GM10248 (cell line): ENCODE data around the gene SNTG2.

Experiments used
- CTCF ChIA-PET: fragments of 300-600 bp; sonication (Branson Sonifier 250); formaldehyde crosslinking; extraction: SDS; loops from one replicate; lab custom pipeline; 2021; ENCODE audit warnings: antibody characterized with exemption; lab: Yijun Ruan, JAX
- POLR2A ChIA-PET: fragments of 350-650 bp; sonication (Branson Sonifier 250); formaldehyde crosslinking; extraction: SDS; loops from one replicate; lab custom pipeline; 2020; ENCODE audit warnings: antibody characterized with exemption; lab: Yijun Ruan, JAX
- DNase-seq: peaks from one replicate; pipeline ENCODE4 v3.0.0; 2012; ENCODE audit errors: extremely low spot score
- TF ChIP-seq, protein P1 (sequence below): IDR thresholded peaks from 2 replicates; pipeline ENCODE4 v1.5.1; 2012; ENCODE audit warnings: mild to moderate bottlenecking, low read depth; ENCODE audit errors: extremely low read depth, missing control alignments, control extremely low read depth

SNTG2 gene

DNA sequence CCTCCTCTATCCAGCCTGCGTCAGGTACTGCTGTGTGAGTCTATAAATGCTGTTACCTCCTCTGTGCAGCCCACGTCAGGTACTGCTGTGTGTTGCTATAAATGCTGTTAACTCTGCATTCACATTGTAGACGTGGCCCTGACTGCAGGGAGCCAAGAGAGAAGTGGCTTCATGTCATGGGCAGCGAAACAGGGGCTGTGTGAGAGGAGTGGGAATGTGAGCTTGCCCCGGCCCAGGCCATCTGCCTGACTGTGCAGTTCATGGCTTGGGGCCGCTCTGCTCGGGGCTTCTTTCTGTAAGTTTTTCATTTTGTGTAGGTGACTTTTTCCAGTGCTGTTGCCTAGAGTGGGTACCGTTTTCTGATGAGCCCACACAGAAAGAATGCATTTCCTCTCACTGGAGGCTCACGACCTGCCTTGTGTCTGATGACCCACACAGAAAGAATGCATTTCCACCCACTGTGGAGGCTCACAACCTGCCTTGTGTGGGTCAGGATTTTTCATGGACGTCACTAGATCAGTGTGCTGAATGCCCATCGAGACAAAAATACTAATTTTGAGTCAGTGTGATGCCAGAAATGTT is 104.5 kb downstream of the SNTG2 start:
- CTCF ChIA-PET: no interaction called here
- POLR2A ChIA-PET: no interaction called here
- no peak for DNase-seq
- TF ChIP-seq, protein P1, sequence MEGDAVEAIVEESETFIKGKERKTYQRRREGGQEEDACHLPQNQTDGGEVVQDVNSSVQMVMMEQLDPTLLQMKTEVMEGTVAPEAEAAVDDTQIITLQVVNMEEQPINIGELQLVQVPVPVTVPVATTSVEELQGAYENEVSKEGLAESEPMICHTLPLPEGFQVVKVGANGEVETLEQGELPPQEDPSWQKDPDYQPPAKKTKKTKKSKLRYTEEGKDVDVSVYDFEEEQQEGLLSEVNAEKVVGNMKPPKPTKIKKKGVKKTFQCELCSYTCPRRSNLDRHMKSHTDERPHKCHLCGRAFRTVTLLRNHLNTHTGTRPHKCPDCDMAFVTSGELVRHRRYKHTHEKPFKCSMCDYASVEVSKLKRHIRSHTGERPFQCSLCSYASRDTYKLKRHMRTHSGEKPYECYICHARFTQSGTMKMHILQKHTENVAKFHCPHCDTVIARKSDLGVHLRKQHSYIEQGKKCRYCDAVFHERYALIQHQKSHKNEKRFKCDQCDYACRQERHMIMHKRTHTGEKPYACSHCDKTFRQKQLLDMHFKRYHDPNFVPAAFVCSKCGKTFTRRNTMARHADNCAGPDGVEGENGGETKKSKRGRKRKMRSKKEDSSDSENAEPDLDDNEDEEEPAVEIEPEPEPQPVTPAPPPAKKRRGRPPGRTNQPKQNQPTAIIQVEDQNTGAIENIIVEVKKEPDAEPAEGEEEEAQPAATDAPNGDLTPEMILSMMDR: no peak

GRCh38 chr2:1060372-1060771 is 109.7 kb downstream of the SNTG2 start:
- ChIA-PET POLR2A (no interaction called here), CTCF (no interaction called here)
- DNase-seq: no peak
- TF ChIP-seq, protein P1: no peak

GRCh38 chr2:1060987-1061386 is 110.3 kb downstream of the SNTG2 start:
- ChIA-PET CTCF (no interaction called here), POLR2A (no interaction called here)
- TF ChIP-seq, protein P1: no peak
- DNase-seq: no peak

GRCh38 chr2:1068241-1068640 is 117.6 kb downstream of the SNTG2 start:
- ChIA-PET POLR2A (no interaction called here), CTCF (no interaction called here)
- DNase-seq: no peak
- TF ChIP-seq, protein P1: no peak

GRCh38 chr2:1068822-1069221 is 118.2 kb downstream of the SNTG2 start:
- DNase-seq: no peak
- ChIA-PET CTCF (no interaction called here), POLR2A (no interaction called here)
- TF ChIP-seq, protein P1: no peak

DNA sequence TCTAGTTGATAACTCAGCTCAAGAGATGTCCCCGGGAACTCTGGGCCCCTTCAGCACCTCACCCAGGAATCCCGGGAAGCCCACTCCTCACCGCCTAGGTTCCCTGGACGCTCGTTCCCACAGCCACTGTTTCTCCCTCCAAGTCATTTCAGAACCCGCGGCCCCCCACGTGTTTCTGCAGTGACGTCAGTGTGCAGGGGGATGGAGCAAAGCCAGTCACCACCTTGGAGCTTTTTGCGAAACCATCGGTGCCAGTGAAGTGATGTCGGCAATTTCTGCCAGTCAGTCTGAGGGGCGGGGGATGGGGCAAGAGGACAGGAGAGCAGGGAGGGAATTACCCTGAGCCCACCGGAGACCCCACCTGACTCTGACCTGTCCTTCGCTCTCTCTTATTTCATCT is 119.2 kb downstream of the SNTG2 start:
- no peak for DNase-seq
- ChIA-PET CTCF (no interaction called here), POLR2A (no interaction called here)
- TF ChIP-seq, protein P1: no peak

GRCh38 chr2:1070601-1071000 is 120.0 kb downstream of the SNTG2 start:
- ChIA-PET POLR2A (no interaction called here), CTCF (no interaction called here)
- no peak for DNase-seq

More at GRCh38 chr2:1070601-1071000, 120.0 kb downstream of the SNTG2 start:
- TF ChIP-seq, protein P1: no peak
